GM12875 (cell line): ENCODE measurements around the gene HCAR1.
"Not testable (repeated sequence)": the region's sequence is repeated elsewhere in the genome, so short reads cannot be mapped to it uniquely, and the experiment has no call there.

Experiments used
- H3K4me3 ChIP-seq: one replicate; pipeline ENCODE4 v1.5.1; 2011; ENCODE audit warnings: low read depth, low read length, control low read depth
- CTCF ChIP-seq: IDR thresholded peaks from 2 replicates; pipeline ENCODE4 v1.5.1; 2011; ENCODE audit warnings: low read depth, mild to moderate bottlenecking, control low read depth, inconsistent platforms, low read length, moderate library complexity, borderline replicate concordance; ENCODE audit not compliant: insufficient read depth

HCAR1 gene

DNA sequence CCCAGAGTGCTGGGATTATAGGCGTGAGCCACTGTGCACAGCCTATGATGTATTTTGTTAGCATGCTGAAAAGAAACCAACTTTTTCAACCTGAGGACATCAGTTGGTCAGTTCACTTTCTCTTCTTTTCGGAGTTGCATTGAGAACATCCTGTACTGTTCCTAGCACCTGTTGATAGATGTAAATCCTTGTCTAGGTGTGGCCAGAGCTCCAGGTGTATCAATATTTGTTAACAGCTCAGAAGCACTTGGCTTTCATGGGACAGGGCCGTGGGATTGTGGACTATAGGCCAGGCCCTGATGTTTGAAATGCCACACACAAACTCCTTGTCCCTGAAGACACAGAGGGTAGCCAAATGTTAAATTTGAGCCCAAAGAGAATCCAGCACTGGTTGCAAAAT lies 42.4 kb downstream of the HCAR1 start:
- TF ChIP-seq CTCF: no peak
- no peak overlapping the region for H3K4me3 ChIP-seq

GRCh38 chr12:122687086-122687485 lies 43.6 kb downstream of the HCAR1 start:
- no peak overlapping the region for H3K4me3 ChIP-seq
- TF ChIP-seq CTCF: no peak

DNA sequence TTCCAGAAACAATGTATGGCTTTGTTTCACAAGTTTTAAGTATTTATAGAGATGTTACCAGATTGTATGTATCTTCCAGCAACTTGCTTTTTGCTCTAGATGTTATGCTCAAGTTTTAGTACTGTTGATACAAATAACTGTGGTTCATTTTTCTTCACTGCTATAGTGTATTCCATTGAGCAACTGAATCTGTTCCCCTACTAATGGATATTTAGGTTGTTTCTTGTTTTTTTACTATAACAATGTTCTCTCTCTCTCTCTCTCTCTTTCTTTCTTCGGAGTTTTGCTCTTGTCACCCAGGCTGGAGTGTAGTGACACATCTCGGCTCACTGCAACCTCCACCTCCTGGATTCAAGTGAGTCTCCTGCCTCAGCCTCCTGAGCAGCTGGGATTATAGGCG lies 44.1 kb downstream of the HCAR1 start:
- H3K4me3 ChIP-seq: no peak overlapping the region
- no peak for TF ChIP-seq CTCF

GRCh38 chr12:122684297-122684813 lies 46.3 kb downstream of the HCAR1 start:
- TF ChIP-seq CTCF: no peak
- no peak overlapping the region for H3K4me3 ChIP-seq

- no peak overlapping the region for H3K4me3 ChIP-seq
- no peak for TF ChIP-seq CTCF
Observed at GRCh38 chr12:122681814-122682213, 48.8 kb downstream of the HCAR1 start.

DNA sequence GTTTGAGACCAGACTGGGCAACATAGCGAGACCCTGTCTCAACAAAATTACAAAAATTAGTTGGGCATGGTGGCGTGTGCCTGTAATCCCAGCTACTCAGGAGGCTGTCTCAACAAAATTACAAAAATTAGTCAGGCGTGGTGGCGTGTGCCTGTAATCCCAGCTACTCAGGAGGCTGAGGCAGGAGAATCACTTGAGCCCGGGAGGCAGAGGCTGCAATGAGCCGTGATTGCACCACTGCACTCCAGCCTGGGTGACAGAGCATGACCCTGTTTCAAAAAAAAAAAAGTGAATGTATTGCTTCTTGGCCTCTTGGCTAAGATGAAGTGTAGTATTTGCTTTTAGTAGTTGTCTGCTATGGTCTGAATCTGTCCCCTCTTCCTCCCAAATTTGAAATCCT lies 49.7 kb downstream of the HCAR1 start:
- not testable (repeated sequence) for H3K4me3 ChIP-seq

GRCh38 chr12:122676781-122677180 lies 53.9 kb downstream of the HCAR1 start:
- not testable (repeated sequence) for H3K4me3 ChIP-seq
